Upper lobe of right lung (tissue), 1 donor: Measurements from ENCODE around the gene SGK1. TPM values are rescaled to one million over a fixed set of nuclear protein-coding genes. Genes with fewer than 3 reads are reported as not detected.
"Not testable (repeated sequence)": the region's sequence is repeated elsewhere in the genome, so short reads cannot be mapped to it uniquely, and the experiment has no call there.

Experiments
- ATAC-seq: fragments of 200-7000 bp; cut with Tn5 transposase; one replicate; pipeline ENCODE4 v1.9.1; 2020; ENCODE audit warnings: mild to moderate bottlenecking, moderate library complexity
- DNase-seq: peaks from one replicate; pipeline ENCODE4 v3.0.0-alpha.2; 2020
- H3K27ac ChIP-seq: fragments of 200-600 bp; one replicate; pipeline ENCODE4 v1.8.0; 2022
- H3K27me3 ChIP-seq: fragments of 200-600 bp; one replicate; pipeline ENCODE4 v1.8.0; 2022; ENCODE audit warnings: mild to moderate bottlenecking
- H3K36me3 ChIP-seq: fragments of 200-600 bp; one replicate; pipeline ENCODE4 v1.8.0; 2022
- H3K4me1 ChIP-seq: fragments of 200-600 bp; one replicate; pipeline ENCODE4 v1.8.0; 2022
- H3K4me3 ChIP-seq: fragments of 200-600 bp; one replicate; pipeline ENCODE4 v1.8.0; 2022; ENCODE audit warnings: mild to moderate bottlenecking
- H3K9me3 ChIP-seq: fragments of 200-600 bp; one replicate; pipeline ENCODE4 v1.8.0; 2022
- CTCF ChIP-seq: fragments of 200-600 bp; IDR thresholded peaks from one replicate; pipeline ENCODE4 v1.8.0; 2022; ENCODE audit warnings: antibody characterized with exemption
- intact Hi-C: fragments of 100-400 bp; cut with DNase I; formaldehyde crosslinking; loops from one replicate; pipeline ENCODE4 v1.11.0; 2022
- total RNA-seq: library from RNA; stranded (reverse); fragmentation: NEBNext Ultra II Directional; extraction: Animal tissue kit (Norgen Biotek cat#: 25700); gene quantifications from one replicate; pipeline ENCODE4 v1.2.1, GENCODE V29; 2021
- donor health status: DM: no; HTN: yes; CAD: no; lungs with severe emphysema.

The SGK1 gene
- total RNA-seq, 1 donor from 2014 or later, result 204 TPM

- no peak for ATAC-seq
- H3K36me3 ChIP-seq, result no peaks in the 10 kb centered on the region
- intact Hi-C loops, result no loop called here
Measured at GRCh38 chr6:134308800-134309199, 9.1 kb downstream of the SGK1 start.

GRCh38 chr6:134307870-134308269 is 10.0 kb downstream of the SGK1 start:
- no peak for TF ChIP-seq CTCF
- ATAC-seq (no peak), DNase-seq (no peak)
- intact Hi-C loops, result no loop called here
- Histone ChIP-seq H3K4me1 (no peaks in the 10 kb centered on the region), H3K9me3 (no peaks in the 10 kb centered on the region), H3K27me3 (no peaks in the 10 kb centered on the region), H3K4me3 (no peak overlapping the region), H3K36me3 (no peaks in the 10 kb centered on the region), H3K27ac (no peak overlapping the region)

More at GRCh38 chr6:134308800-134309199, 9.1 kb downstream of the SGK1 start:
- no peak overlapping the region for H3K27ac ChIP-seq
- H3K4me1 ChIP-seq, result no peaks in the 10 kb centered on the region
- no peaks in the 10 kb centered on the region for H3K9me3 ChIP-seq
- no peaks in the 10 kb centered on the region for H3K27me3 ChIP-seq
- TF ChIP-seq CTCF, result no peak
- no peak overlapping the region for H3K4me3 ChIP-seq
- DNase-seq, result no peak

- H3K36me3 ChIP-seq, result no peaks in the 10 kb centered on the region
- DNase-seq (no peak), ATAC-seq (no peak)
- H3K9me3 ChIP-seq, result no peaks in the 10 kb centered on the region
- intact Hi-C loops, result no loop called here
- no peak for TF ChIP-seq CTCF
- no peaks in the 10 kb centered on the region for H3K4me1 ChIP-seq
- H3K4me3 ChIP-seq, result no peak overlapping the region
- no peaks in the 10 kb centered on the region for H3K27me3 ChIP-seq
- no peak overlapping the region for H3K27ac ChIP-seq
Measured at GRCh38 chr6:134307075-134307474, 10.8 kb downstream of the SGK1 start.

- H3K27me3 ChIP-seq, H3K36me3 ChIP-seq, H3K9me3 ChIP-seq, H3K27ac ChIP-seq, H3K4me3 ChIP-seq, H3K4me1 ChIP-seq, DNase-seq, intact Hi-C loops: not testable (repeated sequence)
- peak; percentile 34 for ATAC-seq
Measured at GRCh38 chr6:134304381-134304780, 13.5 kb downstream of the SGK1 start.

- Histone ChIP-seq H3K4me1 (no peaks in the 10 kb centered on the region), H3K36me3 (no peaks in the 10 kb centered on the region), H3K27me3 (no peaks in the 10 kb centered on the region), H3K9me3 (no peaks in the 10 kb centered on the region), H3K27ac (no peak overlapping the region), H3K4me3 (no peak overlapping the region)
- DNase-seq (no peak), ATAC-seq (no peak)
- no peak for TF ChIP-seq CTCF
- intact Hi-C loops, result no loop called here
Measured at GRCh38 chr6:134303891-134304290, 14.0 kb downstream of the SGK1 start.

- H3K4me3 ChIP-seq, result no peak overlapping the region
- peak; percentile 72 for ATAC-seq
- H3K27ac ChIP-seq, result no peak overlapping the region
- no peaks in the 10 kb centered on the region for H3K27me3 ChIP-seq
- no peak for DNase-seq
- H3K4me1 ChIP-seq, result peaks cover 7% of the 10 kb centered on the region
- intact Hi-C loops, result no loop called here
- no peaks in the 10 kb centered on the region for H3K9me3 ChIP-seq
- H3K36me3 ChIP-seq, result no peaks in the 10 kb centered on the region
- no peak for TF ChIP-seq CTCF
Measured at GRCh38 chr6:134299236-134299635, 18.7 kb downstream of the SGK1 start.
